GM10266 (cell line): Measurements from ENCODE around the gene TMEM198.

Source experiments
- DNase-seq: peaks from one replicate; pipeline ENCODE4 v3.0.0; 2012; ENCODE audit errors: extremely low spot score
- TF ChIP-seq, protein P1 (sequence below): IDR thresholded peaks from 2 replicates; pipeline ENCODE4 v1.5.1; 2012; ENCODE audit warnings: mild to moderate bottlenecking, low read depth; ENCODE audit not compliant: control insufficient read depth, insufficient read depth; ENCODE audit errors: missing control alignments

Gene TMEM198

DNA sequence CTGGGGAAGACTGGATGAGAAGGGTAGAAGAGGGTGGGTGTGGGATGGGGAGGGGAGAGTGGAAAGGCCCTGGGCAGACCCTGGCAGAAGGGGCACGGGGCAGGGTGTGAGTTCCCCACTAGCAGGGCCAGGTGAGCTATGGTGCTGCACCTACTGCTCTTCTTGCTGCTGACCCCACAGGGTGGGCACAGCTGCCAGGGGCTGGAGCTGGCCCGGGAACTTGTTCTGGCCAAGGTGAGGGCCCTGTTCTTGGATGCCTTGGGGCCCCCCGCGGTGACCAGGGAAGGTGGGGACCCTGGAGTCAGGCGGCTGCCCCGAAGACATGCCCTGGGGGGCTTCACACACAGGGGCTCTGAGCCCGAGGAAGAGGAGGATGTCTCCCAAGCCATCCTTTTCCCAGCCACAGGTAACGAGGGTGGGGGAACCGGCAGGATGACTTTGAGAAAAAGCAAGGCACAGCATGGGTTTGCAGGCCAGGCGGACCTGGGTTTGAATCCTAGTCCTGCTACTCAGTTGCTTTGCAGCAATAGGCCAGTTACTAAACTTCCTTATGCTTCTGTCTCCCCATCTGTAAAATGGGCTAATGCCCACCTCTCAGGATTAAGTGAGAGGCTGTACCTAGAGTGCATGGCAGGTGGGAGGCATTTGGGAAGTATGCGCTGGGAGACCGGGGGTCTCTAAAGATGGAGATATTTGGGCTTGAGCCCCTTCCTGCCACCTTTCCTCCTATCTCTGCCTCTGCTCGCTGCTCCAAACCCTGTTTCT, 28.6 kb downstream of the TMEM198 start, which contains the start of gene INHA:
Gene INHA (plus strand): TSS at position 74 of the 765 bp plus-strand sequence. CDS start 65 bp downstream, at position 139.
- DNase-seq, result peak; percentile 19
- TF ChIP-seq, protein P1, sequence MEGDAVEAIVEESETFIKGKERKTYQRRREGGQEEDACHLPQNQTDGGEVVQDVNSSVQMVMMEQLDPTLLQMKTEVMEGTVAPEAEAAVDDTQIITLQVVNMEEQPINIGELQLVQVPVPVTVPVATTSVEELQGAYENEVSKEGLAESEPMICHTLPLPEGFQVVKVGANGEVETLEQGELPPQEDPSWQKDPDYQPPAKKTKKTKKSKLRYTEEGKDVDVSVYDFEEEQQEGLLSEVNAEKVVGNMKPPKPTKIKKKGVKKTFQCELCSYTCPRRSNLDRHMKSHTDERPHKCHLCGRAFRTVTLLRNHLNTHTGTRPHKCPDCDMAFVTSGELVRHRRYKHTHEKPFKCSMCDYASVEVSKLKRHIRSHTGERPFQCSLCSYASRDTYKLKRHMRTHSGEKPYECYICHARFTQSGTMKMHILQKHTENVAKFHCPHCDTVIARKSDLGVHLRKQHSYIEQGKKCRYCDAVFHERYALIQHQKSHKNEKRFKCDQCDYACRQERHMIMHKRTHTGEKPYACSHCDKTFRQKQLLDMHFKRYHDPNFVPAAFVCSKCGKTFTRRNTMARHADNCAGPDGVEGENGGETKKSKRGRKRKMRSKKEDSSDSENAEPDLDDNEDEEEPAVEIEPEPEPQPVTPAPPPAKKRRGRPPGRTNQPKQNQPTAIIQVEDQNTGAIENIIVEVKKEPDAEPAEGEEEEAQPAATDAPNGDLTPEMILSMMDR, result no peak

DNA sequence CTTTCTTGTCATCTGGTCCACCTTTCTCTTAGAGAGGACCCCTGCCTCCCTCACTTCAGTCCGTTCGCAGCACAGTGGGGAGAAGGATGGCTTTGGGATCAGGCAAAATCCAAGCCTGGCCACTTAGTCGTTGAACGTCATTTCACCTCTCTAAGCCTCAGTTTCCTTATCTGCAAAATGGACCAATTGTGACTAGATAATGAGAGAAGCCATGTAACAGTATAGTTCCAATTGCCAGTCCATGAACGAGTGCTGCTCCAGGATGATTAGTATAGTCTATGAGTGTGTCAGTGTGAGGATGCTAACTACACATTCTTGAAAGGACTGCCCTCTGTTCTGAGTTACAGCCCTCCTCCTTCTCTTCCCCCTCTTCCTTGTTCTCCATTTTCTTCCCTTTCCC, 29.3 kb downstream of the TMEM198 start:
- no peak for DNase-seq
- TF ChIP-seq, protein P1, result no peak

DNA sequence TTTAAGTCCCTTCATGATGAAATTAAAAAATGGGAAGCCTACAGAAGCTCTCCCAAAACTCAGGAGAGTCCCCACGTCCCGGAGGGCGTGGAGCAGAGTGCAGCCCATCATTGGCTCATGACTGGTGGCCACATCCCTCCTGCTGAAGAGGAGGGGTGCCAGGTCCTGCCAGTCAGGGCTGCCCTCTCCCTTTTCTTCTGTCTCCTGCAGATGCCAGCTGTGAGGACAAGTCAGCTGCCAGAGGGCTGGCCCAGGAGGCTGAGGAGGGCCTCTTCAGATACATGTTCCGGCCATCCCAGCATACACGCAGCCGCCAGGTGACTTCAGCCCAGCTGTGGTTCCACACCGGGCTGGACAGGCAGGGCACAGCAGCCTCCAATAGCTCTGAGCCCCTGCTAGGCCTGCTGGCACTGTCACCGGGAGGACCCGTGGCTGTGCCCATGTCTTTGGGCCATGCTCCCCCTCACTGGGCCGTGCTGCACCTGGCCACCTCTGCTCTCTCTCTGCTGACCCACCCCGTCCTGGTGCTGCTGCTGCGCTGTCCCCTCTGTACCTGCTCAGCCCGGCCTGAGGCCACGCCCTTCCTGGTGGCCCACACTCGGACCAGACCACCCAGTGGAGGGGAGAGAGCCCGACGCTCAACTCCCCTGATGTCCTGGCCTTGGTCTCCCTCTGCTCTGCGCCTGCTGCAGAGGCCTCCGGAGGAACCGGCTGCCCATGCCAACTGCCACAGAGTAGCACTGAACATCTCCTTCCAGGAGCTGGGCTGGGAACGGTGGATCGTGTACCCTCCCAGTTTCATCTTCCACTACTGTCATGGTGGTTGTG, 30.9 kb downstream of the TMEM198 start:
- DNase-seq, result peak; percentile 6
- TF ChIP-seq, protein P1, result no peak

DNA sequence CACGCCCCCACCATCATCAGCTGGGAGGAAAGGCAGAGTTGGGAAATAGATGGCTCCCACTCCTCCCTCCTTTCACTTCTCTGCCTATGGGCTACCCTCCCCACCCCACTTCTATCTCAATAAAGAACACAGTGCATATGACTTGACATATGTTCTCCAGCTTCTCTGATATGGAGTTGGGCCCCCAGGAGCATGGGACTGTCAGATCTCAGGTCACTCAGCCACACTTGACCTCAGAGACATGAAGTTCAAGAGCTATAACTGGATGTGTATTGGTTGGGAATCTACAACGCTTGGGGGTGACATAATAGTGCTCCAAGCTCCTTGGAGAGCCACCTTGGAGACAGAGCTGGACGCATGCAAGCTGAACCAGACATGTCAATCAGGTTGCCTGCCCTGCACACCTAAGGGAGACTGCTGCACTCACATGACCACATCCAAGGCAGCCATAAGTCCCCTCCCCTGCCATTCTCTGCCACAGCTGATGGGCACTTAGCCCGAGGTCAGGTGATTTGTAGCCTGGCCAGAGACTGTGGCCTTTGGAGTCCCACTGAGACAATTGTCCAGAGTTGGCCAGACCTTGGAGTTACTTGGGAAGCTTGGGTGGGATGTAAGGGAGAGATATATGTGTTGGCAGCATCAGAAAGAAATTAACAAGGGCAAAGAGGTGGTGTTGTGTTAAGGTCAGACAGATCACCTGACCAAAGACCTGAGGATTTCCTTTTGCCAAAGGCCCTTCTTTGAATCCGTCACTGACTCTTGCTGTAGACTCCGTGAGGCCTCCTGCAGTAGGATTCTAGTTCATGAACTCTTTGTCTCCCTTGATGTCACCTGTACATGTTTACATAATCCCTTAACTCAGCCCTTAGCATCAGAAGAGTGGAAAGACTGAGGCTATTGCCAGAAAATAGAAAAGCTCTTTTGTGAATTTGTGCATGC, 32.0 kb downstream of the TMEM198 start:
- TF ChIP-seq, protein P1, result no peak
- no peak for DNase-seq

DNA sequence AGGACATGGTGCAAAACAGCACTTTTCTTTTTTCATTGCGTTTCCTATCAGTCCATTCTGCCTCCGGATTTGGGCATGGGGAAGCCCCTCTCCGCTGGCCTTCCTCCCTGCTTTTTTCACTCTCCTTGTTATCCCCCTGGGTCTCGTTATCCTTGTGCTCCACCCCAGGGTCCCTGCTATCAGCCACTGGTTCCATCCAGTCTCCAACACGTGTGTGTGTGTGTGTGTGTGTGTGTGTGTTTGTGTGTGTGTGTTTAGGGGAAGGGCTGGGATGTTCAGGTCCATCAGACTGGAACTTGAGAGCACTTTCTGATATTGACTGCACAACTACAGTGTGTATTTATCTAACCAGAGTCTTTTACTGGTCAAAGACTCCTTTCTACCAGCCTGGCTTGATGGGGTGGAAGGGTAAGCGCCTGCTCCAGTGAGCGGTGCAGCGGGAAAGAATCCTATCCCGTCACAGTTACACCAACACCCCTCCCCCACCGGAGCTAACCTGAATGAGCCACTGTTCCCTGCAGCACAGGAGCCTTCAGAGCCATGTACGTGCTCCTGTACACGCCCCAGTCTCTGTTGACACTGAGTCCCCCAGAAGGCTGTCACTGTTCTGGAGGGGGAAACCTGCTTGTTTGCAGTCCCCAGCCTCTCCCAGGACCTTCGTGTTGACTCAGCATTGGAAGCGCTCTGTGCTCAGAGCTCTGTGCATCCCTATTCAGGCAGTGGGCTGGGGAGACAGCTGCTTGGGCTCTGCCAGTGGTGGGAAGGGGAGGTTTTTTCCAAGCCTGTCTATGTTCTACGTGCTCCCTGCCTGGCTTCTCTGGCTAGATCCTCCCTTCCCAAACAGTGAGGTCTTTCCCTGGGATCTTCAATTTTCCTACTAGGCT, 32.9 kb downstream of the TMEM198 start:
- no peak for DNase-seq
- TF ChIP-seq, protein P1, result no peak
